ENCODE data around the gene GLB1L2.

- TF ChIP-seq CTCF (IDR thresholded peaks at IDR 0.05; ENCODE audit: low read depth, low read length) = no peak
- TF ChIP-seq EZH2phosphoT487 (IDR thresholded peaks at IDR 0.05; ENCODE audit: low read depth) = no peak
These were observed 9.2 kb upstream of the GLB1L2 start for GRCh38 chr11:134322553-134322952.
